ENCODE data around the gene PUM1. TPM values are rescaled to one million over a fixed set of nuclear protein-coding genes. Genes with fewer than 3 reads are reported as not detected.

Gene PUM1
- total RNA-seq, 1 donor from 2014 or later: 143 TPM

GRCh38 chr1:31084782-31085569 is 19.5 kb upstream of the PUM1 start:
- Histone ChIP-seq H3K27me3 (ENCODE audit: insufficient read depth, low read length) (no peaks in the 10 kb centered on the region), H3K36me3 (ENCODE audit: insufficient read depth, low read length) (no peaks in the 10 kb centered on the region), H3K4me1 (ENCODE audit: insufficient read depth, low read length) (no peaks in the 10 kb centered on the region), H3K4me2 (ENCODE audit: low read length) (no peak overlapping the region), H3K9me3 (ENCODE audit: insufficient read depth, low read depth, low read length) (no peaks in the 10 kb centered on the region), H3K9ac (ENCODE audit: low read length) (no peak overlapping the region), H3K27ac (ENCODE audit: low read depth, low read length) (no peak overlapping the region), H3K4me3 (ENCODE audit: insufficient read depth, low read depth, low read length) (no peak overlapping the region), H4K20me1 (ENCODE audit: insufficient read depth, low read length) (no peaks in the 10 kb centered on the region), H3K79me2 (ENCODE audit: insufficient read depth, low read length) (no peaks in the 10 kb centered on the region), H2AFZ (ENCODE audit: low read depth, low read length) (no peak overlapping the region)
- Mint-ChIP-seq H3K27me3 (ENCODE audit: low read depth, unreplicated experiment) (no peaks in the 10 kb centered on the region), H3K36me3 (ENCODE audit: low read depth, unreplicated experiment) (no peaks in the 10 kb centered on the region), H3K4me3 (ENCODE audit: unreplicated experiment) (no peak overlapping the region), H3K4me1 (ENCODE audit: low read depth, unreplicated experiment) (no peaks in the 10 kb centered on the region), H3K27ac (ENCODE audit: unreplicated experiment) (no peak overlapping the region), H3K9me3 (ENCODE audit: unreplicated experiment) (no peaks in the 10 kb centered on the region)
- DNase-seq (ENCODE audit: low read depth) (no peak), FAIRE-seq (no peak)
- TF ChIP-seq, protein P1, sequence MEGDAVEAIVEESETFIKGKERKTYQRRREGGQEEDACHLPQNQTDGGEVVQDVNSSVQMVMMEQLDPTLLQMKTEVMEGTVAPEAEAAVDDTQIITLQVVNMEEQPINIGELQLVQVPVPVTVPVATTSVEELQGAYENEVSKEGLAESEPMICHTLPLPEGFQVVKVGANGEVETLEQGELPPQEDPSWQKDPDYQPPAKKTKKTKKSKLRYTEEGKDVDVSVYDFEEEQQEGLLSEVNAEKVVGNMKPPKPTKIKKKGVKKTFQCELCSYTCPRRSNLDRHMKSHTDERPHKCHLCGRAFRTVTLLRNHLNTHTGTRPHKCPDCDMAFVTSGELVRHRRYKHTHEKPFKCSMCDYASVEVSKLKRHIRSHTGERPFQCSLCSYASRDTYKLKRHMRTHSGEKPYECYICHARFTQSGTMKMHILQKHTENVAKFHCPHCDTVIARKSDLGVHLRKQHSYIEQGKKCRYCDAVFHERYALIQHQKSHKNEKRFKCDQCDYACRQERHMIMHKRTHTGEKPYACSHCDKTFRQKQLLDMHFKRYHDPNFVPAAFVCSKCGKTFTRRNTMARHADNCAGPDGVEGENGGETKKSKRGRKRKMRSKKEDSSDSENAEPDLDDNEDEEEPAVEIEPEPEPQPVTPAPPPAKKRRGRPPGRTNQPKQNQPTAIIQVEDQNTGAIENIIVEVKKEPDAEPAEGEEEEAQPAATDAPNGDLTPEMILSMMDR (IDR thresholded peaks at IDR 0.05; ENCODE audit: insufficient read depth, low read depth, low read length): no peak
- TF ChIP-seq EZH2 (IDR thresholded peaks at IDR 0.05; ENCODE audit: insufficient read depth, low read length): no peak

GRCh38 chr1:31082385-31082784 is 16.9 kb upstream of the PUM1 start:
- Mint-ChIP-seq H3K9me3 (ENCODE audit: unreplicated experiment) (no peaks in the 10 kb centered on the region), H3K27me3 (ENCODE audit: low read depth, unreplicated experiment) (peaks cover 2% of the 10 kb centered on the region), H3K27ac (ENCODE audit: unreplicated experiment) (no peak overlapping the region), H3K4me3 (ENCODE audit: unreplicated experiment) (no peak overlapping the region), H3K36me3 (ENCODE audit: low read depth, unreplicated experiment) (no peaks in the 10 kb centered on the region), H3K4me1 (ENCODE audit: low read depth, unreplicated experiment) (no peaks in the 10 kb centered on the region)
- H2AFZ ChIP-seq (ENCODE audit: low read depth, low read length): no peak overlapping the region
- no peak overlapping the region for H3K4me3 ChIP-seq (ENCODE audit: insufficient read depth, low read depth, low read length)
- no peaks in the 10 kb centered on the region for H3K9me3 ChIP-seq (ENCODE audit: insufficient read depth, low read depth, low read length)
- no peaks in the 10 kb centered on the region for H3K4me1 ChIP-seq (ENCODE audit: insufficient read depth, low read length)
- TF ChIP-seq EZH2 (IDR thresholded peaks at IDR 0.05; ENCODE audit: insufficient read depth, low read length): no peak
- TF ChIP-seq, protein P1 (IDR thresholded peaks at IDR 0.05; ENCODE audit: insufficient read depth, low read depth, low read length): no peak
- no peak overlapping the region for H3K9ac ChIP-seq (ENCODE audit: low read length)
- no peaks in the 10 kb centered on the region for H4K20me1 ChIP-seq (ENCODE audit: insufficient read depth, low read length)
- no peaks in the 10 kb centered on the region for H3K27me3 ChIP-seq (ENCODE audit: insufficient read depth, low read length)
- H3K79me2 ChIP-seq (ENCODE audit: insufficient read depth, low read length): no peaks in the 10 kb centered on the region
- no peak overlapping the region for H3K27ac ChIP-seq (ENCODE audit: low read depth, low read length)
- H3K36me3 ChIP-seq (ENCODE audit: insufficient read depth, low read length): no peaks in the 10 kb centered on the region
- FAIRE-seq (no peak), DNase-seq (ENCODE audit: low read depth) (no peak)
- H3K4me2 ChIP-seq (ENCODE audit: low read length): no peak overlapping the region

GRCh38 chr1:31073044-31073443 is 7.5 kb upstream of the PUM1 start:
- H3K27ac Mint-ChIP-seq (ENCODE audit: unreplicated experiment): no peak overlapping the region
- Histone ChIP-seq H3K36me3 (ENCODE audit: insufficient read depth, low read length) (no peaks in the 10 kb centered on the region), H3K79me2 (ENCODE audit: insufficient read depth, low read length) (no peaks in the 10 kb centered on the region), H3K4me3 (ENCODE audit: insufficient read depth, low read depth, low read length) (no peak overlapping the region), H3K27ac (ENCODE audit: low read depth, low read length) (no peak overlapping the region), H2AFZ (ENCODE audit: low read depth, low read length) (no peak overlapping the region), H3K9ac (ENCODE audit: low read length) (no peak overlapping the region), H3K4me2 (ENCODE audit: low read length) (no peak overlapping the region), H3K9me3 (ENCODE audit: insufficient read depth, low read depth, low read length) (no peaks in the 10 kb centered on the region), H3K27me3 (ENCODE audit: insufficient read depth, low read length) (no peaks in the 10 kb centered on the region), H4K20me1 (ENCODE audit: insufficient read depth, low read length) (no peaks in the 10 kb centered on the region), H3K4me1 (ENCODE audit: insufficient read depth, low read length) (no peaks in the 10 kb centered on the region)
- no peak overlapping the region for H3K4me3 Mint-ChIP-seq (ENCODE audit: unreplicated experiment)
- H3K4me1 Mint-ChIP-seq (ENCODE audit: low read depth, unreplicated experiment): no peaks in the 10 kb centered on the region
- no peak for FAIRE-seq
- H3K36me3 Mint-ChIP-seq (ENCODE audit: low read depth, unreplicated experiment): no peaks in the 10 kb centered on the region
- no peak for DNase-seq (ENCODE audit: low read depth)
- no peaks in the 10 kb centered on the region for H3K9me3 Mint-ChIP-seq (ENCODE audit: unreplicated experiment)
- H3K27me3 Mint-ChIP-seq (ENCODE audit: low read depth, unreplicated experiment): peaks cover 1% of the 10 kb centered on the region
- TF ChIP-seq EZH2 (IDR thresholded peaks at IDR 0.05; ENCODE audit: insufficient read depth, low read length): no peak
- TF ChIP-seq, protein P1 (IDR thresholded peaks at IDR 0.05; ENCODE audit: insufficient read depth, low read depth, low read length): no peak

All from astrocyte (in vitro differentiated cells and primary cell).